GM12873 (cell line): ENCODE measurements around the gene FXYD2.

Experiments used
- TF ChIP-seq, protein P1 (sequence below): IDR thresholded peaks from 2 replicates; pipeline ENCODE4 v1.5.1; 2012; ENCODE audit warnings: low read depth, mild to moderate bottlenecking, moderate library complexity, low read length, control low read depth; ENCODE audit not compliant: insufficient read depth; ENCODE audit errors: missing control alignments

Gene FXYD2

DNA sequence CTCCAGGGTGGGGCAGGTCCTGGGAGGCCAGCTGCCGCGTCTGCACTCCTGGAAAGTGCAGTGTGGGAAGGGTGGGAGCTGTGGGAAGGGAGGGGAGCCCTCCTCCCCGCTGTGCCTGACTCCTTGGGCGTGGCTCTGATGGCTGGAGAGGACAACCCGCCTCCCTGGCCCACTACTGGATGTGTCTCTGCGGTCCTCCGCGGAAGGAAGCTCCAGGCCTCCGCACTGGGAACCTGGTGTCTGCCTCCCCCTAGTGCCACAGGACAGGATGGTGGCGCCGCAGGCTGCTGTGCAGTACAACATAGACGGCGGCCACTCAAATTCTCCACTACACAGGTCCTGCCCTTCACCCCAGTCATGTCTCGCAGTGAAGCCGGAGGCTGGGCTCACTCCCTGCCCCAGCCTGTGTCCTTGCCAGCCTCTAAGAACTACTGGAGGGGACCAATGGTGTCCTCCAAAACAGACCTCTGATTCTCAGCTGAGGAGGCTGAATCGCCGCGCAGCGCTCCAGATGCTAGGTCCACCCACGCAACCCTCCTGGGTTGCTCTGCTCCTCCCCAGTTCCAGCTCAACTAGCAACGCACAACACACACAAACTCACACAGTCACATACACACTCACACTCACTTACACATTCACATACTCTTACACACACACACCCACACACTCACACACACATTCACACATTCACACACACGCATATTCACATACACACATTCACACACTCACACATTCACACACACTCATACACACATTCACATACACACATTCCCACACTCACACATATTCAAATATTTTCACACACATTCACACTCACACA, 15.1 kb downstream of the FXYD2 start:
- TF ChIP-seq, protein P1, sequence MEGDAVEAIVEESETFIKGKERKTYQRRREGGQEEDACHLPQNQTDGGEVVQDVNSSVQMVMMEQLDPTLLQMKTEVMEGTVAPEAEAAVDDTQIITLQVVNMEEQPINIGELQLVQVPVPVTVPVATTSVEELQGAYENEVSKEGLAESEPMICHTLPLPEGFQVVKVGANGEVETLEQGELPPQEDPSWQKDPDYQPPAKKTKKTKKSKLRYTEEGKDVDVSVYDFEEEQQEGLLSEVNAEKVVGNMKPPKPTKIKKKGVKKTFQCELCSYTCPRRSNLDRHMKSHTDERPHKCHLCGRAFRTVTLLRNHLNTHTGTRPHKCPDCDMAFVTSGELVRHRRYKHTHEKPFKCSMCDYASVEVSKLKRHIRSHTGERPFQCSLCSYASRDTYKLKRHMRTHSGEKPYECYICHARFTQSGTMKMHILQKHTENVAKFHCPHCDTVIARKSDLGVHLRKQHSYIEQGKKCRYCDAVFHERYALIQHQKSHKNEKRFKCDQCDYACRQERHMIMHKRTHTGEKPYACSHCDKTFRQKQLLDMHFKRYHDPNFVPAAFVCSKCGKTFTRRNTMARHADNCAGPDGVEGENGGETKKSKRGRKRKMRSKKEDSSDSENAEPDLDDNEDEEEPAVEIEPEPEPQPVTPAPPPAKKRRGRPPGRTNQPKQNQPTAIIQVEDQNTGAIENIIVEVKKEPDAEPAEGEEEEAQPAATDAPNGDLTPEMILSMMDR: peak; percentile 37

DNA sequence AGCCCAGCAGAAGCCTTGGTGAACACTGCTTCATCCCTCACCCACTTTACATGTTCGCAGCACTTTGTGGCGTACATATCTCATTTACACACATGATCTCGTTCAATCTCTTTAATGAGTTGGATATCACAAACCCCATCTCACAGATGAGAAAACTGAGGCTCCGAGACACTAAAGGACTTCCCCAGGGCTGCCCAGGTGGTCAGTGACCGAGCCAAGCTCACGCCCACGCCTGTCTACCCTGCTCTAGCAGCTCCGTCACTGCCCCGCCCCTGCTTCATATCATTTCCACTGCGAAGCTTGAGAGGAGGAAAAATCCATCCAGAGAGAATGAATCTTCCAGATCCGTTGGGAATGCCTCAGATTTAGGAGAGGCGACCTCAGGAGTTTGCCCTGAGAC, 15.8 kb downstream of the FXYD2 start:
- TF ChIP-seq, protein P1: no peak

DNA sequence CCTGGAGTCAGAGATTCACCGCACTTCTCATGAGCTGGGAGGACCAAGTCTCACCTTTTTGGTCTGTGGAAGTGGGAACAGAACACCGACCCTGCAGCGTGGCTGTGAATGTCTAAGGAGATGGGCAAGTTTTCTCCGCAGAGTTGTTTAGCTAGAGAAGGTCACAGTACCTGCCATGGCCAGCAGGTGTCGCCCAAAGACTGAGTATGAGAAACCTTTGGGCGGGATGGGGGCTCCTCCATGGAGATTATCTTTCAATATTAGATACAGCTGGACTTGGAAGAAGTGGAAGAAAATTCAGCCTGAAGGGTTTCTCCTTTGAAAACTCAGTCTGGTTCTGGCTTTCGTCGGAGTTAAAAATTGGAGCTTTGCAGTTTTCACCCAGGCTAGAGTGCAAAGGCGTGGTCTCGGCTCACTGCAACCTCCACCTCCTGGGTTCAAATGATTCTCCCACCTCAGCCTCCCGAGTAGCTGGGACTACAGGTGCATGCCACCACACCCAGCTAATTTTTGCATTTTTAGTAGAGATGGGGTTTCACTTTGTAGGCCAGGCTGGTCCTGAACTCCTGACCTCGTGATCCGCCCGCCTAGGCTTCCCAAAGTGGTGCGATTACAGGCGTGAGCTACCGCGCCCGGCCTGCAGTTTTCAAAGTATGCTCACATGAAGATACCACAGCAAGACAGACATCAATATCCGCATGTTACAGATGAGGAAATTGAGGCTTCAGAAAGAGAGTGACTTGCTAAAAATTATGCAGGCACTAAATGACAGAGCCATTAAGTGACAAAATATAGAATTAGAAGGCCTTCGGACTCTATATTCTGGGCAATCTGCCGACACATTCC, 16.8 kb downstream of the FXYD2 start:
- TF ChIP-seq, protein P1: peak; percentile 92

DNA sequence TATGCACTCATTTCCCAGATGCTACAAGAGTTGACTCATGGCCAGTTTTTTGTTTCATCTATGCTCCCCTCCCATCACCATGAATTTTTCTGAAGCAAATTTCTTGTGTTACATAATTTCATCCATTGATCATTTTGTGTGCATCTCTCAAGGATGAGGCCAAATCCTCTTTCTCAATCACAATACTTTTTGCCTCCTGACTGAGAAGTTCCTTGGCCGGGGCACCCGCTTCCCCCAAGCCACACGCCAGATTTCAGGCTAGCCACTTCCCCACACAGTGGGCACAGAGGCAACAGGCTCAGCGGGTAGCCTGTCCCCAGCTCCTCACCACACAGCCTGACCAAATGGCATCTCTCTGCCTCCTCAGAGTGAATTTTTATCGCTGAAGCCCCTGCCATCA, 17.7 kb downstream of the FXYD2 start:
- TF ChIP-seq, protein P1: no peak

DNA sequence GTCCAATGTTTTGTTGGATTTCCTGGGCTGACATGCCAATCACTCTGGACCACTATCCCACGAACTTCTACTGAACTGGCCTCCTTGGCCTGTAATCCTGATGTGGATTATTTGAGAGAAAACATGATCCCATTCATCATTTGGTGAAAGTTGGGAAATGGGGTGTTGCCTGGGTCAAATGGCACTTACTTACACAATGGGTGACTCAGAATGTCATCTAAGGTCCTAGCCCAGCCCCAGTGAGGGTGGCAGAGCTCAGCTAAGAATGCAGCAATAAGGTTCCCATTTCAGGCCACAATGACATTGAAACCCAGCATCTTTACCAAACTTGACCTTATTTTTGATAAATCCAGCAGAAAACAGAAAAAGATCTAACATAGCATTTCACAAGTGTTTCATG, 19.5 kb downstream of the FXYD2 start:
- TF ChIP-seq, protein P1: no peak

DNA sequence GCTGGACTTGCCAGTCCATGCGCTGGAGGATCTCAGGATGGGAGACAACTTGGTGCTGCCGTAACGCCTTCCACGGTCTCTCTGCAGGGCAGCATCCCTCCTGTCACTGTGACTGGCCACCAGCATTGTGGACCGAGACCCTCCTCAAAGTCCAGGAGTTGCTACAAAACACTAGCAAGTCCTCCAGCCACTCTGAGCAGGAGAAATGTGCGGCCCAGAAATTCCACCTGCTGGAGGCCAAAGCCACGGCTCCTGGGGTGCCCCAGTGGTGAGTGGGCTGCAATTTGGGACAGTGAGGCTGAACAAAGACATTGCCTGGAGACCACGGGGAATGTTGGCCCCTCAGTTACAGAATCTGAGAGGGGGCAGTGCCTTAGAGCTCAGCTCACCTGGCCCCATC, 20.6 kb downstream of the FXYD2 start:
- TF ChIP-seq, protein P1: no peak

DNA sequence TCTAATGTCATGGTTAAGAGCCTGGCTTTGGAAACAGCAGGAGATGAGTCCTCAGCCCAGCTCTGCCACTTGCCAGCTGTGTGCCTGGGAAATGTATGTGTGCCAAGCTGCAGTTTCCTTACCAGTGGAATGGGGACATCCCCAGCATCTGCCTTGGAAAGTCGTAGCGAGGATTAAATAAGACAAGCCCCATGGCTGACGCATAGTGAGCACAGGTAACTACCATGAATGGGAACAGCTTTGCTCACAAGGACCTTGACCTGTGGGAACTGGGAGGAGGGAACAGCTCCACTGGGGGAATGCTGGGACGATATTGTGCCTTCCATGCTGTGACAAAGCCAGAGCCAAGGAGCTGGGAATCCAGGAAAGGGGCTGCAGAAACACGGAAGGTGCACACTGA, 24.9 kb downstream of the FXYD2 start:
- TF ChIP-seq, protein P1: no peak
